ENCODE measurements around the gene GID8.
"Not testable (repeated sequence)": the region's sequence is repeated elsewhere in the genome, so short reads cannot be mapped to it uniquely, and the experiment has no call there.

Gene GID8

DNA sequence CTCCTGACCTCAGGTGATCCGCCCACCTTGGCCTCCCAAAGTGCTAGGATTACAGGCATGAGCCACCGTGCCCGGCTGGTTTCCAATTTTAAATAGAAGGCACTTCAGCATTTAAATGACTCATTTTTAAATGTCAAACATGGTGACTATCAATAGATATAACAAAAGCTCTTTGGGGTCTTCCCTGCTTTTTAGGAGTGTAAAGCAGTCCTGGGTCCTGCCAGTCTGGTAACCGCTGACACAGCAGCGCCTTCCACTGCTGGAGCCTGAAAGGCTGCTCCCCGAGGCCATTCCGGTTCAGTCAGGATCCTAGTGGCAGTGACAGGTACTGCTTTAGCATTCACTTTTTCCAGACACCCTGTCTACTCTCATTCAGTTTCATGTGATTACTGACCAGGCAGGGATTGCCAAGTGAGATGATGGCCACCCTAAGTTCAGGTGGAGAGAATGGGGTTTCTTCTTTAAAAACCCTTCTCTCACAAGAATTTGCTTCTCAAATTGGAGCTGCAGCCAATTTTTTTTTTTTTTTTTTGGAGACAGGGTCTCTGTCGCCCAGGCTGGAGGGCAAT is 16.7 kb upstream of the GID8 start:
- no peak for DNase-seq (ENCODE audit: low read depth)
- no peak overlapping the region for H3K4me3 ChIP-seq (ENCODE audit: control insufficient read depth, low read depth, low read length)
- peak; percentile 47 for TF ChIP-seq CTCF (IDR thresholded peaks at IDR 0.05; ENCODE audit: control insufficient read depth, insufficient read depth, low read depth, low read length, missing control alignments)

DNA sequence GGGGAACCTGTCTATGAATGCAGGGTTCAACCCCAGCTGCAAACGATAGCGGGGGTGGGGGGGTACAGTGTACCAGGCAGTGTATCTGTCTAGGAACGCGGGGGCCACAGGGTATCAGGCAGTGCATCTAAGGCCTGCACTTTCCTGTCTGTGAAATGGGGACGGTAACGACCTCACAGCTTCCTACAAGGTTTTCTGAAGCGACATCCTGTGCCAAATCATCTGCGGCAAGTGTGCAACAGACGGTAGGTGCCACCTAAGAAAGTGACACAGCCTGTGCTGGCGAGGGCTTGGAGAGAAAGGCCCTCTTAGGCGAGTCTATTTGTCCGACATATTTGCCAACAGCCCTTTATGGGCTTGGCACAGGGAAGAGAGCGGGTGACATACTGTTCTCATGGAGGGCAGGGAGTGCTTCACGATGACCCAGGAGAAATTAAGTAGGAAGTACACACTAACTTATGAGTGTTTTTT is 15.5 kb upstream of the GID8 start:
- no peak overlapping the region for H3K4me3 ChIP-seq (ENCODE audit: control insufficient read depth, low read depth, low read length)
- TF ChIP-seq CTCF (IDR thresholded peaks at IDR 0.05; ENCODE audit: control insufficient read depth, insufficient read depth, low read depth, low read length, missing control alignments): no peak

DNA sequence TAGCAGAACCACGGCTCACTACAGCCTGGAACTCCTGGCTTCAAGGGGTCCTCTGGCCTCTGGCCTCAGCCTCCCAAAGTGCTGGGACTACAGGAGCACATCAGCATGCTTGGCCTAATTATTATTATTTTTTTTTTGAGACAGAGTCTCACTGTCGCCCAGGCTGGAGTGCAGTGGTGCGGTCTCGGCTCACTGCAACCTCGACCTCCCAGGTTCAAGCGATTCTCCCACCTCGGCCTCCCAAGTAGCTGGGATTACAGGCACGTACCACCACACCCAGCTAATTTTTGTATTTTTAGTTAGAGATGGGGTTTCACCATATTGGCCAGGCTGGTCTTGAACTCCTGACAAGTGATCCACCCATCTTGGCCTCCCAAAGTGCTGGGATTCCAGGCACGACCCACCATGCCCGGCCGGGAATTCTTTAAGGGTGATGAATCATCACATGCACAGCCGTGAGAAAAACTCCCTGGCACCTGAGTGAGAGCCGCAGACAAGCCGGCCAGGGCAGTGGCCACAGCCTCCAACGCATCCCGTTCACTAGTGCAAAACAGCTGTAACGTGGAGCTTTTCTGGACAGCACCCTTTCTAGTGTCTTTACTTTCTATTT is 14.8 kb upstream of the GID8 start:
- DNase-seq (ENCODE audit: low read depth); H3K4me3 ChIP-seq (ENCODE audit: control insufficient read depth, low read depth, low read length): not testable (repeated sequence)

More for the DNA sequence above, 15.5 kb upstream of the GID8 start:
- no peak for DNase-seq (ENCODE audit: low read depth)

DNA sequence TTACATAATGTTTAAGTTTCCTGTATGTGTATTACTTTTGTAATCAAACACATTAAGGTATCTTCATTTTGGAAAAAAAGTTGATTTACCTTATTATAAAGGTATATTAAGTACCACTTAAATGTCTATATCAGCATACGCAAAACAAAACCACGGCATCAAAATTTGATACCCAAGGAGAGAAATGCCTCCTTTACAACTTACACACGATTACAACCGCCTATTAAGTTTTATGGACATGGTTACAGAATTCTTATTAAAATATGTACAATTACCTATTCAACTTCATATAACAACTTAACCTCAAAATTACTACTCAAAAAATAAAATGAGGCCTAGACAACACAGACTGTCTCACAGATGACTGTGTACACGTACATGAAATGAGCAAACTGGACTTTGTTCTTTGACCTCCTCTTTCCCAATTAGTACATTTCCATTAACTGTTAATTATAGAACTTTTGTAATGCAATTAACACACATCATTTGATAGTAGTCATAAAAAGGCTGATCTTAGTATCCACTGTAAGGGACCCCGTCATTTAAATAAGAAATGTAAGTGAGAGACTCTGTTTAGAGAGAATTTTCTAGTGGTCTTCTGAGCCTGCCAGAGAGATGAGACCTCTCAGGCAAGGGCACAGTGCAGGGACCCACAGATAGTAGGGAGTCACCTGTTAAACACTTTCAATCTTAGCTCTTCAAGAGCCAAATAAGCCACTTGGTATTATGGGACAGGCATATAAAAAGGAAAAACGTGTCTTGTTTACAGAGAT is 14.1 kb upstream of the GID8 start:
- TF ChIP-seq CTCF (IDR thresholded peaks at IDR 0.05; ENCODE audit: control insufficient read depth, insufficient read depth, low read depth, low read length, missing control alignments): no peak
- DNase-seq (ENCODE audit: low read depth): no peak
- H3K4me3 ChIP-seq (ENCODE audit: control insufficient read depth, low read depth, low read length): peak overlapping the region; percentile 65; the same call in 1 of the 2 replicates

GRCh38 chr20:62924442-62925075 is 13.4 kb upstream of the GID8 start:
- H3K4me3 ChIP-seq (ENCODE audit: control insufficient read depth, low read depth, low read length): peak overlapping the region; percentile 65
- DNase-seq (ENCODE audit: low read depth): no peak
- TF ChIP-seq CTCF (IDR thresholded peaks at IDR 0.05; ENCODE audit: control insufficient read depth, insufficient read depth, low read depth, low read length, missing control alignments): no peak

DNA sequence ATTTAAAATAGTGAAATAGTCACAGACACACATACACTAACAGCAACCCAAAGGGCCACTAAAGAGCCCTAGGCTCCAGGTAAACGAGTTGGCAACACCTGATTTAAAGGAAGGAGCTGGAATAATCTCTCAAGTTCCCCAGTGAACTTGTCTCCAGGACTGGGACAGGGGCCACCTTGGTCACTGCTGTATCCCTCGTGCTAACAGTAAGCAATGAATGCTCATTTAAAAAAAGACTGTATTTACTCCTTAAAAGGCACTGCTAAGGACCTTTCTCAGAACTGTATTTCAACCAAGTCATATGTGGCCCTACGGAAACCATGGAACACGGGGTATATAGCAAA is 12.9 kb upstream of the GID8 start:
- H3K4me3 ChIP-seq (ENCODE audit: control insufficient read depth, low read depth, low read length): peak overlapping the region; percentile 65
- DNase-seq (ENCODE audit: low read depth): no peak
- no peak for TF ChIP-seq CTCF (IDR thresholded peaks at IDR 0.05; ENCODE audit: control insufficient read depth, insufficient read depth, low read depth, low read length, missing control alignments)
